Cardiac muscle cell (in vitro differentiated cells and primary cell): Measurements from ENCODE around the gene TBC1D4. TPM values are rescaled to one million over a fixed set of nuclear protein-coding genes. Genes with fewer than 3 reads are reported as not detected.
A peak's percentile ranks its signal among the peaks of the same experiment; 100 is the strongest.
"Not testable (repeated sequence)": the region's sequence is repeated elsewhere in the genome, so short reads cannot be mapped to it uniquely, and the experiment has no call there.

ENCODE experiments used
- DNase-seq, 2 donors: peaks; one replicate each; pipeline versions ENCODE4 v3.0.0 to v3.0.0-alpha.2; 2010 to 2017; ENCODE audit warnings: low read depth in 1 of 2, low spot score in 1 of 2
- H3K27ac ChIP-seq: fragments of 200-600 bp; sonication (generic); 2 replicates; pipeline ENCODE4 v1.5.1; 2016
- H3K27me3 ChIP-seq: fragments of 200-600 bp; sonication (generic); 2 replicates; pipeline ENCODE4 v1.6.0; 2016; ENCODE audit warnings: control low read depth
- H3K36me3 ChIP-seq: fragments of 200-600 bp; sonication (generic); 2 replicates; pipeline ENCODE4 v1.5.1; 2016; ENCODE audit warnings: control low read depth
- H3K4me1 ChIP-seq: fragments of 200-600 bp; sonication (generic); 2 replicates; pipeline ENCODE4 v1.8.1; 2017; ENCODE audit warnings: low read depth, mild to moderate bottlenecking, mixed run types
- H3K4me3 ChIP-seq: fragments of 200-600 bp; sonication (generic); 2 replicates; pipeline ENCODE4 v1.5.1; 2016; ENCODE audit warnings: mild to moderate bottlenecking
- H3K9me3 ChIP-seq: fragments of 200-600 bp; sonication (generic); 2 replicates; pipeline ENCODE4 v1.5.1; 2017; ENCODE audit warnings: low read depth, mild to moderate bottlenecking, control low read depth
- polyA plus RNA-seq: library from polyadenylated mRNA; unstranded; fragments of >200 nt; fragmentation: Nextera tagmentation; extraction: Ambion mirVana; gene quantifications from 2 replicates; pipeline ENCODE4 v1.2.1, GENCODE V29; 2016
- total RNA-seq: library from RNA; depleted of rRNA; stranded (reverse); fragments of >200 nt; gene quantifications from 2 replicates; pipeline ENCODE4 v1.2.3, GENCODE V29; 2016
- TF ChIP-seq, protein P1 (sequence below): IDR thresholded peaks from 2 replicates; pipeline ENCODE4 v1.5.1; 2012; ENCODE audit warnings: low read depth, mild to moderate bottlenecking, low read length

TBC1D4 gene
- total and polyA plus RNA-seq, 2 experiments from 2014 or later: 14.8 to 43.7 TPM

DNA sequence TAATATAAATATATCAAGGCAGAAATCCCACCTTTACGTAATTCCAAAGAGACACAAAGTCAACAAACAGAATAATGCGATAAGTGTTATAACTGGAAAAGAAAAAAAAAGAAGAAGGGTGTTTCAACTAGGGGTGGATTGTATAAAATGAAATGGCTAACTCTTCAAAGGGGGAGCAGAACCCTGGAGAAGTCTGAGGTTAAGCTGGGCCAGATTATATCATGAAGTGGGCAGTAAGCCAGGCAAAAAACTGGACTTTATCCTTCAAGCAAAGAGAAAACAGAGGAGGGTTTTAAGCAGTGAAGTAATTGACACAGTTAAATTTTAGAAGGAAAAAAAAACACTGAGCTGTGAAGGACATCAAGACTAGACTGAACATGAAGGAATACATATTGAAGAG is 41.9 kb downstream of the TBC1D4 start:
- H3K9me3 ChIP-seq: no peaks in the 10 kb centered on the region
- peak overlapping the region; percentile 47 for H3K27ac ChIP-seq
- TF ChIP-seq, protein P1, sequence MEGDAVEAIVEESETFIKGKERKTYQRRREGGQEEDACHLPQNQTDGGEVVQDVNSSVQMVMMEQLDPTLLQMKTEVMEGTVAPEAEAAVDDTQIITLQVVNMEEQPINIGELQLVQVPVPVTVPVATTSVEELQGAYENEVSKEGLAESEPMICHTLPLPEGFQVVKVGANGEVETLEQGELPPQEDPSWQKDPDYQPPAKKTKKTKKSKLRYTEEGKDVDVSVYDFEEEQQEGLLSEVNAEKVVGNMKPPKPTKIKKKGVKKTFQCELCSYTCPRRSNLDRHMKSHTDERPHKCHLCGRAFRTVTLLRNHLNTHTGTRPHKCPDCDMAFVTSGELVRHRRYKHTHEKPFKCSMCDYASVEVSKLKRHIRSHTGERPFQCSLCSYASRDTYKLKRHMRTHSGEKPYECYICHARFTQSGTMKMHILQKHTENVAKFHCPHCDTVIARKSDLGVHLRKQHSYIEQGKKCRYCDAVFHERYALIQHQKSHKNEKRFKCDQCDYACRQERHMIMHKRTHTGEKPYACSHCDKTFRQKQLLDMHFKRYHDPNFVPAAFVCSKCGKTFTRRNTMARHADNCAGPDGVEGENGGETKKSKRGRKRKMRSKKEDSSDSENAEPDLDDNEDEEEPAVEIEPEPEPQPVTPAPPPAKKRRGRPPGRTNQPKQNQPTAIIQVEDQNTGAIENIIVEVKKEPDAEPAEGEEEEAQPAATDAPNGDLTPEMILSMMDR: no peak
- DNase-seq: no peak
- no peaks in the 10 kb centered on the region for H3K27me3 ChIP-seq
- no peak overlapping the region for H3K4me3 ChIP-seq
- H3K36me3 ChIP-seq: no peaks in the 10 kb centered on the region
- peaks cover 28% of the 10 kb centered on the region for H3K4me1 ChIP-seq

DNA sequence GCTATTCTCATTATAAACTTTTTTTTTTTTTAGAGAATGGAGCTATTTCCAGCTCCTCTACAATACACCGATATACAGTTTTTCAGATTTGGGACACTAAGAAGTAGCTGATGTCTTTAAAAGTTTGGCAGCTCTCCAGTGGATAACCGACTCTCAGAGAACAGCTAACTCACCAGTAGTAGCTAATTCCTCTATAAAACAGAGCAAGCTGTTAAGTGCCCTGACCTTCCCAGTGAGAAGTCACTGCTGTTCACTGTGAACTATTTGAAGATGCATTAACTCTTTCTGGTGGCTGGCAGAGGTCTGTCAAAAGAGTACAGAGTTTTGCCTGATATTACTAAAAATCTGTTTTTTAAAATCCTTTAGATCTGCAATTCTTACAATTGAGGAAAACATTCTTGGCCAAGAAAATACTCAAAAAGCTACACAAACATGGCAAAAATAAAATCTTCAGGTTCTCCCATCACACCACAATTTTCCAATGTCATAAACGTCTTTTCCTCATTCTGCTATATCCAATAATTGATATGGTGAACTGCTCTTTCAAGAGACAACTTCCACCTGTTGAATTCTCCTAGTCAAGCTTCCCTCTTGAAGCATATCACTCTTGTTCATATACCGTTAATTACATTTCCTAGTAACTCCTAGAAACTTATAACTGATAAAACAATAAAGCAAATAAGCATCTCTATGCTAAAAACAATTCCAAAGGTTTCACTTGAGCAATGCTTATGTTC is 44.2 kb downstream of the TBC1D4 start:
- H3K27me3 ChIP-seq: no peaks in the 10 kb centered on the region
- H3K4me1 ChIP-seq: peaks cover 28% of the 10 kb centered on the region
- no peaks in the 10 kb centered on the region for H3K9me3 ChIP-seq
- TF ChIP-seq, protein P1: no peak
- H3K27ac ChIP-seq: peak overlapping the region; percentile 65
- no peaks in the 10 kb centered on the region for H3K36me3 ChIP-seq
- no peak overlapping the region for H3K4me3 ChIP-seq
- DNase-seq: peak; percentile 65 to 71

DNA sequence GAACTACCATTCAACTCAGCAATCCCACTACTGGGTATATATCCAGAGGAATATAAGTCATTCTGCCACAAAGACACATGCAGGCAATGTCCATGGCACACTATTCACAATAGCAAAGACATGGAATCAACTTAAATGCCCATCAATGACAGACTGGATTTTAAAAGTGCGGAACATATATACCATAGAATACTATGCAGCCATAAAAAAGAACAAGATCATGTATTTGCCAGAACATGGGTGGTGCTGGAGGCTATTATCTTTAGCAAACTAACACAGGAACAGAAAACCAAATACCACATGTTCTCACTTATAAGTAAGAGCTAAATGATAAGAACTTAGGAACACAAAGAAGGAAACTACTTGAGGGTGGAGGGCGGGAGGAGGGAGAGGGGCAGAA is 47.8 kb downstream of the TBC1D4 start:
- not testable (repeated sequence) for DNase-seq, H3K4me3 ChIP-seq, H3K9me3 ChIP-seq, H3K27me3 ChIP-seq, H3K27ac ChIP-seq, H3K36me3 ChIP-seq
- H3K4me1 ChIP-seq: peaks cover 25% of the 10 kb centered on the region

DNA sequence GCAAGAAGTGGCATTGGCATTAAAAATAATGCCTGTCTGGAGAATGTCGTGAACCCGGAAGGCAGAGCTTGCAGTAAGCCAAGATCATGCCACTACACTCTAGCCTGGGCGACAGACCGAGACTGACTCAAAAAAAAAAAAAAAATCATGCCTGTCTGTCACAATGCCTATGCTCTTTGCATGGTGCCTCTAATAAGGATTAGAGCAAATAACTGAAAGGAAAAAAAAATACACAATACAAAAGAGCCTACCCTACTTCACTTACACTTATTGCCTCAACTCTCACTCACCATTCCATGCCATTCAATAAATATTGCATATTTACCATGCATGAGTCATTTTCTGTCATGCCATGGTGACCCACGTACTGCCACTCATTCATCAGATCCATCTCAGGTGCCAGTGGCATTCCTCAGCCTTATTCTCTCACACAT is 49.1 kb downstream of the TBC1D4 start:
- H3K27me3 ChIP-seq: no peaks in the 10 kb centered on the region
- no peak overlapping the region for H3K27ac ChIP-seq
- H3K4me3 ChIP-seq: no peak overlapping the region
- H3K4me1 ChIP-seq: peaks cover 12% of the 10 kb centered on the region
- TF ChIP-seq, protein P1: no peak
- no peaks in the 10 kb centered on the region for H3K9me3 ChIP-seq
- no peak for DNase-seq
- no peaks in the 10 kb centered on the region for H3K36me3 ChIP-seq

DNA sequence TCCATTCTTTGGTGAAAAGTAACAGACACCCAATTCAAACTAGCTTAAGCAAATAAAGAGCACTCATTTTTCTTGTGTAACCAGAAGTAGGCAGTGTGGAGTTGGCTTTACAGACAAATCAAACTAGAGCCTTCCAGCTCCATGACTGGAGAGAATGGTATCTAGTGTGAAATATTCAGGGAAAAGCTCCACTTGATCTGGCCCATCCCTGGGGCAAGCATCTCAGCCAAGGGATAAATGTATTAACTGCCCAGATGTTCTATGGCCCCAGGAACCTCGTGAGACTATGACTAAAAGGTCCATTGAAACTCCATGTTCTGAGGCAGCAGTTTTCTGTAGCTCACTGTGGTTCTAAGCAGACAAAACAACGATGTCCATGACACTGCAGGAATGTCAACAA is 49.9 kb downstream of the TBC1D4 start:
- Histone ChIP-seq H3K4me3 (no peak overlapping the region), H3K4me1 (peaks cover 4% of the 10 kb centered on the region), H3K27me3 (no peaks in the 10 kb centered on the region), H3K36me3 (no peaks in the 10 kb centered on the region), H3K27ac (no peak overlapping the region), H3K9me3 (no peaks in the 10 kb centered on the region)
- no peak for DNase-seq
- TF ChIP-seq, protein P1: no peak

DNA sequence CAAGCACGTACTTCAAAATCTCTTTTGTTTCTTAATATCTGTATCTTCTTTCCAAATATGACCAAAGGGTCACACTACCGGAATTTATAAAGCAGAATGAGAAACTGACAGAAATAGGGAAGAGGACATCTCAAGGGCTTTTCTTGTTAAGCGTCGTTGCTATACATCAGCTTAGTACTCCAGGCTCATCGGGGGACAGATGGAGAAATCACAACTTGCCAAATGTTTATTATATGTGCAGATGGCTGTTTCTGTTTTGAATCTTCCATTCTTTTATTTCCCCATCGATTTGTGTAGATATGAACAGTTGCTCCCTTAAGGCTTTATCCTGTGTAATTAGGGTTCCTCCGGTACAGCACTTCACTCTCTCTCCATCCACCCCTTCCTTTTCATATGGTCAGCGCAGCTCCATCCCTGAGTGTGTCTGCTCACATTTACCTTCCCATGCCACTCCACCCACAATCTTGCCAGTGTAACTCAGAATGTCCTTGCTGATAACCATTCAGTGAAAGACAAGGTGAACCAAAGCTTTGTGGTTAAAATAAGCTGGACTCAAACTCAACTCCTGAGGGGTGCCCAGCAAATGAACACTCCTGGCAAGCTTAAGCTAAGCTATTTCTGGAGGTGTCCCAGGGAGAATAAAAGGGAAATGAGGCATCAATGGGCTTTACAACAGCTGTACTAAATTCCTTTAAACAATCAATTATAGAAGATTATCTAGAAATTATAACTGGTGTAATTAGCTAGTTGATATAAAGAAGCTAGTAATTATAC is 51.3 kb downstream of the TBC1D4 start:
- Histone ChIP-seq H3K4me3 (no peak overlapping the region), H3K27ac (no peak overlapping the region), H3K36me3 (no peaks in the 10 kb centered on the region), H3K4me1 (no peaks in the 10 kb centered on the region), H3K9me3 (no peaks in the 10 kb centered on the region), H3K27me3 (no peaks in the 10 kb centered on the region)
- DNase-seq: no peak
- TF ChIP-seq, protein P1: no peak
